ENCODE results near the gene TBC1D3B.
"Not testable (repeated sequence)": the region's sequence is repeated elsewhere in the genome, so short reads cannot be mapped to it uniquely, and the experiment has no call there.

The TBC1D3B gene

GRCh38 chr17:36201102-36201501, 24.7 kb upstream of the TBC1D3B start:
- not testable (repeated sequence) for DNase-seq (ENCODE audit: low read depth)

- DNase-seq (ENCODE audit: low read depth), result no peak
Observed at GRCh38 chr17:36198831-36199465, 22.5 kb upstream of the TBC1D3B start.

GRCh38 chr17:36197387-36197703, 20.9 kb upstream of the TBC1D3B start:
- no peak for DNase-seq (ENCODE audit: low read depth)

GRCh38 chr17:36196131-36196486, 19.7 kb upstream of the TBC1D3B start:
- DNase-seq (ENCODE audit: low read depth), result no peak

GRCh38 chr17:36195434-36196130, 19.1 kb upstream of the TBC1D3B start:
- no peak for DNase-seq (ENCODE audit: low read depth)

GRCh38 chr17:36194832-36195433, 18.5 kb upstream of the TBC1D3B start:
- DNase-seq (ENCODE audit: low read depth), result not testable (repeated sequence)

- not testable (repeated sequence) for DNase-seq (ENCODE audit: low read depth)
Observed at GRCh38 chr17:36194147-36194831, 17.9 kb upstream of the TBC1D3B start.

GRCh38 chr17:36193216-36193775, 16.9 kb upstream of the TBC1D3B start:
- DNase-seq (ENCODE audit: low read depth), result no peak

- not testable (repeated sequence) for DNase-seq (ENCODE audit: low read depth)
Observed at GRCh38 chr17:36190549-36191330, 14.3 kb upstream of the TBC1D3B start.

- not testable (repeated sequence) for DNase-seq (ENCODE audit: low read depth)
Observed at GRCh38 chr17:36189993-36190392, 13.6 kb upstream of the TBC1D3B start.

- DNase-seq (ENCODE audit: low read depth), result peak; percentile 70
Observed at GRCh38 chr17:36188891-36189306, 12.5 kb upstream of the TBC1D3B start.

GRCh38 chr17:36187943-36188665, 11.7 kb upstream of the TBC1D3B start:
- DNase-seq (ENCODE audit: low read depth), result not testable (repeated sequence)

GRCh38 chr17:36186810-36187763, 10.7 kb upstream of the TBC1D3B start:
- DNase-seq (ENCODE audit: low read depth), result not testable (repeated sequence)

GRCh38 chr17:36185416-36185815, 9.0 kb upstream of the TBC1D3B start:
- DNase-seq (ENCODE audit: low read depth), result no peak

- no peak for DNase-seq (ENCODE audit: low read depth)
Observed at GRCh38 chr17:36184023-36184765, 7.8 kb upstream of the TBC1D3B start.

GRCh38 chr17:36183001-36183971, 6.8 kb upstream of the TBC1D3B start:
- peak; percentile 49 for DNase-seq (ENCODE audit: low read depth)

GRCh38 chr17:36182176-36183000, 6.0 kb upstream of the TBC1D3B start:
- DNase-seq (ENCODE audit: low read depth), result no peak

All from CMK (cell line).